ENCODE results near the gene SH3RF2. TPM values are rescaled to one million over a fixed set of nuclear protein-coding genes. Genes with fewer than 3 reads are reported as not detected.

SH3RF2 gene
- total and polyA plus RNA-seq, 9 of the 15 experiments (the other 6 are each of a cell fraction or from before 2014, with no cell fraction given) = 0.05 TPM; not detected in 8

GRCh38 chr5:146002491-146002890 is 66.1 kb downstream of the SH3RF2 start:
- H2AFZ ChIP-seq (ENCODE audit: low read depth, low read length) = no peak overlapping the region
- DNase-seq (ENCODE audit: extremely low read depth in 1 of 4, low spot score in 3 of 4) (no peak), FAIRE-seq (no peak), ATAC-seq (no peak)
- intact Hi-C loops (cut with micrococcal nuclease) (no loop called here), in situ Hi-C loops (cut with MboI) (no loop called here)
- no peaks in the 10 kb centered on the region for H4K20me1 ChIP-seq (replicated peaks; ENCODE audit: control insufficient read depth, insufficient read depth, low read length)
- no peaks in the 10 kb centered on the region for H3K79me2 ChIP-seq (ENCODE audit: control insufficient read depth, insufficient read depth, low read length)
- no peaks in the 10 kb centered on the region for H3K9me1 ChIP-seq (ENCODE audit: control insufficient read depth, insufficient read depth, low read length)
- H3K9ac ChIP-seq (ENCODE audit: insufficient read depth in 1 of 2, low read depth in 2 of 2, low read length in 2 of 2) = no peak overlapping the region
- no peaks in the 10 kb centered on the region; a peak in 1 of 5 replicates for H3K4me1 ChIP-seq (replicated peaks in 1 of 2; ENCODE audit: control insufficient read depth in 2 of 2, insufficient read depth in 2 of 2, low read length in 2 of 2)
- no peak for TF ChIP-seq SRSF1 (IDR thresholded peaks at IDR 0.05; ENCODE audit: low read depth, low read length)
- TF ChIP-seq MEF2A (IDR thresholded peaks at IDR 0.05; ENCODE audit: control insufficient read depth, low read depth, low read length) = no peak
- no peak for TF ChIP-seq ADNP (tag; IDR thresholded peaks at IDR 0.05)
- no peak for TF ChIP-seq SMARCE1 (IDR thresholded peaks at IDR 0.05)
- TF ChIP-seq C11orf30 (IDR thresholded peaks at IDR 0.05; ENCODE audit: low read depth) = no peak
- TF ChIP-seq MEF2D (tag; conservative IDR thresholded peaks at IDR 0.05; ENCODE audit: low read depth) = no peak
- TF ChIP-seq ZNF785 (CRISPR knock-in tag; IDR thresholded peaks at IDR 0.05) = no peak
- no peak for TF ChIP-seq ZBTB5 (IDR thresholded peaks at IDR 0.05)
- no peak for TF ChIP-seq ELF1 (tag; IDR thresholded peaks at IDR 0.05)
- TF ChIP-seq ZKSCAN3 (CRISPR knock-in tag; IDR thresholded peaks at IDR 0.05) = no peak
- no peak for TF ChIP-seq THRA (IDR thresholded peaks at IDR 0.05)
- TF ChIP-seq ZNF263 (CRISPR knock-in tag; IDR thresholded peaks at IDR 0.05; ENCODE audit: borderline replicate concordance) = no peak
- TF ChIP-seq BCLAF1 (IDR thresholded peaks at IDR 0.05; ENCODE audit: borderline replicate concordance in 1 of 2, control insufficient read depth in 1 of 2, low read depth in 2 of 2, low read length in 1 of 2) = no peak
- TF ChIP-seq ZNF316 (IDR thresholded peaks at IDR 0.05) = no peak
- TF ChIP-seq NFE2L1 (tag; IDR thresholded peaks at IDR 0.05; ENCODE audit: borderline replicate concordance, low read depth) = no peak
- no peak for TF ChIP-seq XRCC5 (IDR thresholded peaks at IDR 0.05; ENCODE audit: low read depth, low read length)
- TF ChIP-seq FOXM1 (IDR thresholded peaks at IDR 0.05; ENCODE audit: low read depth) = no peak
- no peak for TF ChIP-seq FOXM1 (CRISPR knock-in tag; IDR thresholded peaks at IDR 0.05; ENCODE audit: low read depth)
- TF ChIP-seq KAT8 (IDR thresholded peaks at IDR 0.05; ENCODE audit: low read depth) = no peak
- POLR2A ChIA-PET = no interaction called here
- H3K36me3 ChIP-seq (ENCODE audit: control insufficient read depth, insufficient read depth, low read length) = no peaks in the 10 kb centered on the region
- WGBS (ENCODE audit: insufficient coverage, low coverage, missing lambda C conversion rate) = 4% methylated on average over 7 of the region's 7 CpGs
- H3K9me3 ChIP-seq (replicated peaks; ENCODE audit: control insufficient read depth, insufficient read depth, low read depth, low read length) = no peaks in the 10 kb centered on the region
- no peaks in the 10 kb centered on the region; a peak in 1 of 5 replicates for H3K27me3 ChIP-seq (ENCODE audit: control insufficient read depth in 2 of 2, insufficient read depth in 2 of 2, low read length in 2 of 2)
- no peak overlapping the region for H3K4me3 ChIP-seq
- no TSS peak for BruUV-seq (replicated peaks)
- no peak overlapping the region for H3K27ac ChIP-seq (ENCODE audit: extremely low read depth, low read depth, low read length)
- H3K4me2 ChIP-seq (ENCODE audit: insufficient read depth, low read length) = no peak overlapping the region
- CTCF ChIA-PET (ENCODE audit: low intra/inter-chr PET ratio) = no interaction called here

All from K562 (cell line).